GM21367 (cell line): ENCODE data around the gene DPPA5.
"Not testable (repeated sequence)": the region's sequence is repeated elsewhere in the genome, so short reads cannot be mapped to it uniquely, and the experiment has no call there.

Experiments
- ATAC-seq: cut with Tn5 transposase; IDR thresholded peaks from one replicate; pipeline ENCODE4 v1.9.1; 2021; ENCODE audit not compliant: unreplicated experiment

DPPA5 gene, protein sequence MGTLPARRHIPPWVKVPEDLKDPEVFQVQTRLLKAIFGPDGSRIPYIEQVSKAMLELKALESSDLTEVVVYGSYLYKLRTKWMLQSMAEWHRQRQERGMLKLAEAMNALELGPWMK

DNA sequence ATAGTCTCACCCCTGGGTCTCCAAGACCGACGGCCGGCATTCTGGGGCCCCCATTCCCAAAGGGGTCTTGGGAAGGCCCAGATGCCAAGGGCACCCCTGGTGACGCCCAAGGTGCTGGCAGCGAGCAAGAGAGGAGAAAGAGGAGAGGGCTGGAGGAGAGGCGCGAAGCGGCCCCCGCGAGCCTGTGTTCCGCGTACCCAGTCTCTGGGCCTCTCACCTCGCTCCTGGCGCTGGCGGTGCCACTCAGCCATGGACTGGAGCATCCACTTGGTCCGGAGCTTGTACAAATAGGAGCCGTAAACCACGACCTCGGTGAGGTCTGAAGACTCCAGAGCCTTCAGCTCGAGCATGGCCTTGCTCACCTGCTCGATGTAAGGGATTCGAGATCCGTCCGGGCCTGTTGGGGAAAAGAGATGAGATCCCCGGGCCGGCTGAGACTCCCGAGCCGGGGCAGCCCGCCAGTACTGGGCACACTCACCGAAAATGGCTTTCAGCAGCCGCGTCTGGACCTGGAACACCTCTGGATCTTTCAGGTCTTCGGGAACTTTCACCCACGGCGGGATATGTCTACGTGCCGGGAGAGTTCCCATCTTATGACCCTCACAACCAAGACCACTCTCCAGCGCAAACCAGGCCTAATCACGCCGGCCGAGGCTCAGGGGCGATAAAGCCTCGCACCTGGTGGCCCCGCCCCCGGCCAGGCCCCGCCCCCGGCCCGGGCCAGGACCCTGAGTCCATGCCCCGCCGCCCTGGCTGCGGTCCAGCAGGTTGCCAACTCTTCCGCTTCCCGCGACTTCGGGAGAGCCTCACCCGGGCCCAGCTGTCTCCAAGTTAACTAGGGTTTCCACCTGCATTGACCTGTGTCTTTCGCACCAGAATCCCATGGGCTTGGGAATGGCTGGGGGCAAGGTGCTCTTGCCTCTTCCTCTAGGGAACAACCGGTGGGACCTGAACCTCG is at the start of gene DPPA5:
TSS of gene DPPA5 (minus strand) at position 641 of the 958 bp plus-strand sequence. CDS start at position 590, 51 bp downstream.
- no peak for ATAC-seq

DNA sequence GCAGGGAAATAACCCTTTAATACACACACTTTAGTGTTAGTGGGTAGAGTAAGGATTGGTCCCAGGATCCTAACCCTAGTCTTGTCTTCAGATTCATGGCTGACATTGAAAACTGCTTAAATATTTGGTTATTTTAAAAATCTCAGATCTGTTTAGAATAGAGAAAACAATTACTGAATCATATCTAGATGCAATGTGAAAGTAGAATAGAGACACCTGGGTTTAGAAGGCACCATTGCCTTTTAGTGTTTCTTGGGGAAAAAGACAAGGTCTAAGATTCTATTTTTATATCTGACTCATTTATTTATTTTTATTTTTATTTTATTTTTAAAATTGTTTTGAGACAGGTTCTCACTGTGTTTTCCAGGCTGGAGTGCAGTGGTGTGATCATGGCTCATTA is 46.6 kb upstream of the DPPA5 start:
- ATAC-seq, result no peak

DNA sequence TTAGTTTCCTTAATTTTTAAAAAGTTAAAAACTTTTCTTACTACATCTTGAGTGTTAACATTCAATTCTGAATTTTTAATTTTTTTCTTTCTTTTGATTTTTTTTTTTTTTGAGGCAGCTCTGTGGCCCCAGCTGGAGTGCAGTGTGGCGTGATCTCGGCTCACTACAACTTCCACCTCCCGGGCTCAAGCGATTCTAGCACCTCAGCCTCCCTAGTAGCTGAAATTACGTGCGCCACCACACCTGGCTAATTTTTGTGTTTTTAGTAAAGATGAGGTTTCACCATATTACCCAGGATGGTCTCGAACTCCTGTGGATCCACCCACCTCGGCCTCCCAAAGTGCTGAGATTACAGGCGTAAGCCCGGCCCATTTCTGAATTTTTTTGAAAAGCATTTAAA is 41.8 kb upstream of the DPPA5 start:
- no peak for ATAC-seq

DNA sequence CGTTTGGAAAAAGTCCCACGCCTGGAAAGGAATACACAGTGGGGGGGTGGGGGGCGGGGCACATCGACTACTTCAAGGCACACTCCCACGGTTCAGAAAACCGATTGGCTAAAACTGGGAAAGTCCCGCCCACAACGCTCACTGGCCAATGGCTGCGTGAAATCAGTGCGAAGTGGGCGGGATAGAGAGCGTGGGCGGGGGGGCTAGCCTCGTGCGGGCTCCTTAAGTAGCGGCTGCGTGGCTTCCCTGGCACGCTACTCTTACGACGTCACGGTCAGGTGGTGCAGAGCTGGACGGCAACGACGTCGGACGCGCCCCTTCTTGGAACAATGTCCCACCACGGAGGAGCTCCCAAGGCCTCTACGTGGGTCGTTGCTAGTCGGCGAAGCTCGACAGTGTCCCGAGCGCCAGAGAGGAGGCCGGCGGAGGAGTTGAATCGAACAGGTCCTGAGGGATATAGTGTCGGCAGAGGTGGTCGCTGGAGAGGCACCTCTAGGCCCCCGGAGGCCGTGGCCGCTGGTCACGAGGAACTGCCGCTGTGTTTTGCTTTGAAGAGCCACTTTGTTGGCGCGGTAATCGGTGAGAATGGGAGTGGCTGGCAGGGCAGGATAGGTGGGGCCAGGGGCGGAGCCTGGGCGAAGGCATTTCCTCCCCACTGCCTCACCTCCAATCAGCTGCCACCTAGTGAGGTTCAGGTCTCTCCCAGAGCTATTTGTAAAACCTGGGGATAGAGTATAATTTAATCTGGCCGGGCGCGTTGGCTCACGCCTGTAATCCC is 40.7 kb upstream of the DPPA5 start, which contains the start of gene DDX43:
TSS of gene DDX43 (plus strand) at position 252 of the 778 bp plus-strand sequence. CDS start at position 330, 78 bp downstream.
- no peak for ATAC-seq

DNA sequence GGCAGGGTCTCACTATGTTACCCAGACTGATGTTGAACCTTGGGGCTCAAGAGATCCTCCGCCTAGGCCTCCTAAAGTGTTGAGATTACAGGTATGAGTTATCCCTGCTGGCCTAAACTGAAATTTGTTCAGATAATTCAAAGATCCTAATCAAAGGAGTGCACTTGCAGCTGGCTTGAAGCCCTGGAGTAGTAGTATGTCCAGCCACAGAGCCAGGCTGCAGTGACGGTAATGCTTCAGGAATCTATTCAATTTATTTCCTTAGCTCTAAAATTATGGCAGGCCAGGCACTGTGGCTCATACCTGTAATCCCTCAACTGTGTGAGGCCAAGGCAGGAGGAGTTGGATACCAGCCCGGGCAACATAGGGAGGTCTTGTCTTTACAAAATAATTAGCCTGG is 39.2 kb upstream of the DPPA5 start:
- no peak for ATAC-seq

DNA sequence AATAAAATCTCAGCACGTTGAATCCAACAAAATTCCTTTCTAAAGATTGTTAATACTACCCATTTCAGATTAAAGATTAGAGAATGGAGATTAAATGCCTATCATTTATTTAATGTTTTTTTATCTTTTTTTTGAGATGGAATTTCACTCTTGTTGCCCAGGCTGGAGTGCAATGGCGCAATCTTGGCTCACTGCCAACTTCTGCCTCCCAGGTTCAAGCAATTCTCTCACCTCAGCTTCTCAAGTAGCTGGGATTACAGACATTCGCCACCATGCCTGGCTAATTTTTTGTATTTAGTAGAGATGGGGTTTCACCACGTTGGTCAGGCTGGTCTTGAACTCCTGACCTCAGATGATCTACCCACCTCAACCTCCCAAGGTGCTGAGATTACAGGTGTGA is 38.1 kb upstream of the DPPA5 start:
- not testable (repeated sequence) for ATAC-seq

DNA sequence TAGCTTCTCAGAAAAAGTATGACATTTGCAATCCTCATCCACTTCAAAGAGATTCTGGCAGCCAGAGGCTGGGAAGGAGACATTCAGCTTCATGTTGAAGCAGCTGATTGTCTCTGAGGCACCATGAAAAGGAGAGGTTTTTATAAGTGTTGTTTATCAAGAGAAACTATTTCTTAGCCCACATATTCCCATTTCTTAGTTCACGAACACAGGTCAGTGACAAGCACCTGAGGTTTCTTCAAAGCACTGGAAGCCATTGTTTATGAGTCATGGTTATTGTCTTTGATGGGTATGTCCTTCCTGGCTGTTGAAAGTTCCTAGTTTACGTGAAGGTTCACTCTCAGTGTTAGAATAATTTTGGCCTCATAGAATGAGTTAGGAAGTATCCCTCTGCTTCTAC is 37.6 kb upstream of the DPPA5 start:
- no peak for ATAC-seq

DNA sequence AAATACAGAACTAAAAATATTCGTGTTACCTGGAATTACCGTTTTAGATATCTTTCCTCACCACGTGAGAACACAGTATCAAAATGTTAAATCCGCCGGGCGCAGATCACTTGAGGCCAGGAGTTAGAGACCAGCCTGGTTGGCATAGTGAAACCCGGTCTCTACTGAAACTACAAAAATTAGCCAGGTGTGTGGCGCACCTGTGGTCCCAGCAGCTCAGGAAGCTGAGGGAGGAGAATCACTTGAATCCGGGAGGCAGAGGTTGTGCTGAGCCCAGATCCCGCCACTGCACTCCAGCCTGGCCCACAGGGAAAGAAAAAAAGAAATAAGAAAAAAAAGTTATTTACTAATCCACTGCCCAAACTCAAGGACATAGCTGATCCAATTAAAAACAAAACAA is 35.8 kb upstream of the DPPA5 start:
- ATAC-seq, result no peak

DNA sequence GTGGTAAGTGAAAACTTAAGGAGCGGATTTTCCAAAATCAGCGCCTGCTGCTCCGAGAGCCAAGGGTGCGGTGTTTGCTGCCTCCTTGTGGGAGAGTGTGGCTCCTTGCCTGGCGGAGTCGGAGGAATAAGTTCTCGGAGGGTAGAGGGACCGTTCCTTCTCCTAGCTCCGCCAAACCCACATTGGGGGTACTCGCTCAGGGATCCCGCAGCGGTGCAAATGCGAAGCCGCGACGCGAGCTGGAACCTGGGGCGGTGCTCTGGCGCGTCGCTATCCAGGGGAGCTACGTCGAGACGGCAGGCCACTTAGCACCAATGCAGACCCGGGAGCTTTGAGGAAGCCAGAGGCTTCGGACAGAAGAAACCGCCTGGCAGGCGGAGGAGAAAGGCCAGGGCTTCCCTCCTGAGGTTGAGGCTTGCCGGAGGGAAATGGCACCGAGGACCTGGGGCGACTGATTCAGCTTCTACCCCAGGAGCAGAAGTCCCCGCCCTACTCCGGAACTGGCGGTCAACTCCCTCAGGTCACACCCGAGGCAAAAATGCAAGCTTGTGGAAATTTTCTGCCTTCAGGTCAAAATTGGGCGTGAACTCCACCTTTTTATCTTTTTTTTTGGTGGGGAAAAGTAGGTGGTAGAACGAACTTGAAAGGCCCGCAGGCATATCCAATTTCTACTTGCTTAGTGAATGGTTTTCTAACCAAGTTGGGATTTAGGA is 34.9 kb upstream of the DPPA5 start:
- ATAC-seq, result peak; percentile 82

DNA sequence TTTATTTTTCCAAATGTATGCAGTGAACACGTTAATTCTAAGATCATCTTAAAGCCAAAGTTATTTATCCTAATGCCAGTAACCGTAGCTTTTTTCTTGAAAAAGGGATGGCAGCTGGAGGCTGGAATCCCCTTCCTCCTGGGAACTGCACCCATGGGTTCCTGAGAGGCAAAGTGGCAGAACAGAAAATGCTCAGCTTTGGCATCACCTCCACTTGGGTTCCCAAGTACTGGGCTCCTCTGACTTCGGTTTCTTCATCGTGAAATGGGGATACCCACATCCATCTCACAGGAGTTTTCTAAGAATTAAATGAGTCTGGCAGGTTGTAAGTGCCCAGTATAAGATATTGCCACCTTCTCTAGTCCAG is 34.3 kb upstream of the DPPA5 start:
- ATAC-seq, result peak; percentile 10

DNA sequence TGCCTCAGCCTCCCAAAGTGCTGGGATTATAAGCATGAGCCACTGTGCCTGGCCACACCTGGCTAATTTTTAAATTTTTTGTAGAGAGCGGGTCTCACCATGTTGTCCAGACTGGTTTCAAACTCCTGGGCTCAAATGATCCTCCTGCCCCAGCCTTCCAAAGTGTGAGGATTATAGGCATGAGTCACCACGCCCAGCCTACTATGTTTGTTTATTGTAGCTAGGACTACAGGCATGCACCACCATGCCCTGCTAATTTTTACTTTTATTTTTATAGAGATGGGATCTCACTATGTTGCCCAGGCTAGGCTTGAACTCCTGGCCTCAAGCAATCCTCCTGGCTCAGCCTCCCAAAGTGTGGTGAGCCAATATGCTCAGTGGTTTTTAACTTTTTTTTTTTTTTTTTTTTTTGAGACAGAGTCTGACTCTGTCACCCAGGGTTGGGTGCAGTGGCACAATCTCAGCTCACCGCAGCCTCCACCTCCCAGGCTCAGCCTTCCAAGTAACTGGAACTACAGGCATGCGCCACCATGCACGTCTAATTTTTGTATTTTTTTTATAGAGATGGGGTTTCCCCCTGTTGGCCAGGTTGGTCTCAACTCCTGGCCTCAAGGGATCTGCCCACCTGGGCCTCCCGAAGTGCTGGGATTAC is 28.5 kb upstream of the DPPA5 start:
- no peak for ATAC-seq

DNA sequence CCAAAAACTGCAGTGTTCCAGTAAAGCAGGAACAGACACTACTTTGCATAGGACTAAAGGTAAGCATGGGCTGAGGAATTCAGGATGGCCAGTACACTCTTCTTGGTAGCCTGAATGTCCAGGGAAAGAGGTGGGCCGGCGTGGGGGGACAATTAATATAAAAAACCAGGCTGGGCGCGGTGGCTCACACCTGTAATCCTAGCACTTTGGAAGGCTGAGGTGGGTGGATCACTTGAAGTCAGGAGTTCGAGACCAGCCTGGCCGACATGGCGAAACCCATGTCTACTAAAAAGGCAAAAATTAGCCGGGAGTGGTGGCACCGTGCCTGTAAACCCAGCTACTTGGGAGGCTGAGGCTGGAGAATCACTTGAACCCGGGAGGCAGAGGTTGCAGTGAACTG is 27.5 kb upstream of the DPPA5 start:
- ATAC-seq, result not testable (repeated sequence)

DNA sequence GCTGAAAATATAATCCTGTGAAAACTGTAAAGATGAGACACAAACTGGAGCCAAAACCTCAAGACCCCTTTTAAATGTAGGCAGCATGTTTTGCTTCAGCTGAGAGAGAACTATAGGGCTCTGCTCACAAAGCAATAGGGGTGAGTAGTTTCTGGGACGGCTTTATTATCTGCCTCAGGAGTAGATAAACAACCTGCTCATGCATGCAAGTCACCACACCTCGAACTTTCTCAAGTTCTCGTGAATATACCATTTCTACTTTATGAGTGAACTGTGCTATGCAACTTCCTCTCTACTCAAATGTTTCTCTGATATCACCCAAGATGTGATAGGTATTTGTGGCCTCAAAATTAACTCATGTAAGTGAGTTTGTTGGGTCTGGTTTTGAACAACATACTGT is 23.1 kb upstream of the DPPA5 start:
- no peak for ATAC-seq

DNA sequence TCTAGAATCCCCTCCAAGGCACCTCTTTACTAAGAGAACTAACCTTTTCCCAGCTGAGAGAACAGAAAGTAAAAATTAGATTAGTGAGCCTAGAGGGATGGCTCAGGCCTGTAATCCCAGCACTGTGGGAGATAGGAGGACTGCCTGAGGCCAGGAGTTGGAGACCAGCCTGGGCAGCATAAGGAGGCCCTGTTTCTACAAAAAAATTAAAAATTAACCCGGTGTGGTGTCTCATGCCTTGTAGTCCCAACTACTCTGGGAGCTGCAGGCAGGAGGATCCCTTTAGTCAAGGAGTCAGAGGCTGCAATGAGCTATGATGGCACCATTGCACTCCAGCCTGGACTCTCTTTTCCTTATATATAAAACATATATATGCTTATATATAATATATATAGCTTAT is 21.1 kb upstream of the DPPA5 start:
- no peak for ATAC-seq

DNA sequence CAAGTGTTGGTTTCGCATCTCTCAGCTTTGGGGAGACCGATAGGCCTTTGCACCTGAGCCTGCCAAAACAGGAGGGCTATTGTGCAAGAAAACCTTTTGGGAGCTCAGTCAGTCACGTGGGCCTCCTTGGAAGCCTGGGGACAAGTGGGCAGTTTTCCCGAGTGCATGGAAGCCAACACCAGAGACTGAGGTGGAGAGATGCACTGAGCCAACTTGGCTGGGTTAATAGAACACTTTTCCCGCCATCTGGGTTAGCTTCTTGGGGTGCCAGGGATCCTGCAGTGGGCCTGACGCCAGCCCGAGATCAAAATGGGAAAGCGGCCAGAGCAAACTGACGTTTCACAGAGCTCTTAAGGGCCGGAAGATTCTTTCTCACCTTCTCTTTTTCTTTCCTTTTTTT is 18.4 kb upstream of the DPPA5 start:
- no peak for ATAC-seq

DNA sequence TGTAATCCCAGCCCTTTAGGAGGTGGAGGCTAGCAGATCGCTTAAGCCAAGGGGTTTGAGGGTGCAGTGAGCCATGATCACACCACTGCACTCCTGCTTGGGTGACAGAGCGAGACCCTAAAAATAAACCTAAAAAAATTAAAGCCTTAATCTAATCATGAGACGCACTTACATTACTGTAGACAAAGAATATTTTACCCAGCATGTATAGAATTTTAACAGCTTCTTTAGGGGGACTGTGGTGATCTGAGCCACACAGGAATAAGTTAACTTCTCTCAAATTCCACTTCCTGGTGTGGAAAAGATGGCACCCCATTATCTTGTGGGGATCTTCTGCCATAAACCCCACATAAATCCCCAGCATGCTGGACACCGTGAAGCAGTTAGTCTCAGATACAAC is 17.9 kb upstream of the DPPA5 start:
- ATAC-seq, result no peak

DNA sequence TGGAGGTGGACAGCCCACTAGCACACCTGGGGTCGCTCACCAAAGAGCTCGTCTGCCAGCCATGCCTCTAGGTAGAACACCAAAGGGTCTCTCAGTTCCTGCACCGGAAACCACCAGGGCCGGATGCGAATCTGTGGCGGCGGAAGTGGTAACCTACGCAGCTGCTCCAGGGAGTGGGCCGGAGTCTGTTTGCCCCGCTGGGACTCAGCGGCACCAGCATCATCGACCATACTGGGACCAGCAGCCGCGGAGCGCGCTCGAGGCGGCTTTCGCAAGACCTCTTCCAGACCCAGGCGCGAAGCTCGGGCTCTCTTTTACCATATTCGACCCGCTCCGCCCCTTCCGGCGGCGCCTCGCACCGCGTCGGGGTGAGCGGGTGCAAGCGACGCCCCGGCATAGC is 15.5 kb upstream of the DPPA5 start, which contains the start of gene OOEP:
TSS of gene OOEP (minus strand) at position 335 of the 400 bp plus-strand sequence. CDS start at position 230, 105 bp downstream.
- ATAC-seq, result no peak

DNA sequence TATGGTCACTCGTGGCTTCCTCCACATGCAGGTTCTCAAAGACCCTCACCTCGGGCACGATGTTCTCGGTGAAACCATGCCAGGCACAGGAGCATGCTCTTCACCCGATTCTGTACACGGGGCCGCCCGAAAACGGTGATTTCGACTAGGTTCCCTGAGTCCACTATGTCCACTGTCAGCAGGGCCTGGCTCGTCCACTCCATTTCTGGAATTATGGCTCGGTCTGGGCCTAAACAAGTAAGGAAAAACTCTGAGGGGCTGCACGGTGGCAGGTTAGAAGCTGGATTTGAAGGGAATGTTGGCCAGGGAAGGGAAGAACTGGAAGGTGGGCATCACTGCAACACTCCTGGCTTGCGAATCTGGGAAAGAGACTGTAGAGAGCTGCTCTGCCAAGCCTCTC is 15.1 kb upstream of the DPPA5 start:
- no peak for ATAC-seq

DNA sequence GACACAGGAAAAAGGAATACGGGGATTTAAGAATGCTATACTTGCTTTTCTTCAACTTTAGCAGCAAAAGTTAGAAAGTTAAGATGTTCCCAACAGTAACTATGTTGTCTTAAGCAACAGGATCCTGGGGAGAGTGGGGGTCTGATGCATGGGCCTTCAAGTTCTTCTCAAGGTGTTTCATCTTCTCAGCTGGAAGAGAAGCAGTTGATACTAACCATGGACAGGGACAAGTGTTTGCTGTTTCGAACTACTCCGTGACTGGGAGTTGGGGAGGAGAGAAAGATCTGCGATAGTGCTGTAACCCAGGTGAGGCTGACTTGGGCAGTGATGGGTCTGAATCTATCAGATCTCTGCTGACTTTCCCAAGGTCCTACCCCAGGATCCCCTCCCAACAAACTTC is 14.6 kb upstream of the DPPA5 start:
- no peak for ATAC-seq

DNA sequence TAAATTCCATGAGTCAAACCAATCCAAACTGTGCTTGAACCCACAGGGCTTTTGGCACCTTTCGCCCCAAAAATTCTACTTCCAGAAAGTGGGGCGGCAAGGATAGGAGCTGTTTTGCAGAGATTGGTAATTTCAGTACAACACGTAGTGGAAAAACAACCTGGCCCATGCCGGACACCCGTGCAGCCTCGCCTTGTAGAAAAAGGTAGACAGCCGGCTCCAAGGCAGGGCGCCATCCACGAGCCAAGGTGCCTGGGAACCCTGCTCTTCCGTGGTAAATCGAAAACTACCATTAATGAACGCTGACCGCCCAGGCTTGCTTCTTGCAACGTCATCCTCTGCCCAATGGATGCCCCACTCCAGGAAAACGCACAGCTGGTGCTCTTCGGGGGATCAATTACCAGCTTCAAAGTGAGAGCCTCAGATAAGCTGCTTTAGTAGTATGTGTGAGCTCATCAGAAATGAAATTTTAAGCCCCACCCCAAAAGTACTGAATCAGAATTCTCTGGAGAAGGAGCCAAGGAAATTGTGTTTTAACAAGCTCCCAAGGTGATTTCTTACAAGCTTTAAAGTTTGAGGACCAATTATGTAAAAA is 13.8 kb upstream of the DPPA5 start:
- ATAC-seq, result no peak
